ENCODE data around the gene FAM110C. TPM values are rescaled to one million over a fixed set of nuclear protein-coding genes. Genes with fewer than 3 reads are reported as not detected.

The FAM110C gene
- total and polyA plus RNA-seq, 2 of the 8 experiments (the other 6 are each of a cell fraction or from before 2014, with no cell fraction given), result 4.8 to 13.2 TPM

DNA sequence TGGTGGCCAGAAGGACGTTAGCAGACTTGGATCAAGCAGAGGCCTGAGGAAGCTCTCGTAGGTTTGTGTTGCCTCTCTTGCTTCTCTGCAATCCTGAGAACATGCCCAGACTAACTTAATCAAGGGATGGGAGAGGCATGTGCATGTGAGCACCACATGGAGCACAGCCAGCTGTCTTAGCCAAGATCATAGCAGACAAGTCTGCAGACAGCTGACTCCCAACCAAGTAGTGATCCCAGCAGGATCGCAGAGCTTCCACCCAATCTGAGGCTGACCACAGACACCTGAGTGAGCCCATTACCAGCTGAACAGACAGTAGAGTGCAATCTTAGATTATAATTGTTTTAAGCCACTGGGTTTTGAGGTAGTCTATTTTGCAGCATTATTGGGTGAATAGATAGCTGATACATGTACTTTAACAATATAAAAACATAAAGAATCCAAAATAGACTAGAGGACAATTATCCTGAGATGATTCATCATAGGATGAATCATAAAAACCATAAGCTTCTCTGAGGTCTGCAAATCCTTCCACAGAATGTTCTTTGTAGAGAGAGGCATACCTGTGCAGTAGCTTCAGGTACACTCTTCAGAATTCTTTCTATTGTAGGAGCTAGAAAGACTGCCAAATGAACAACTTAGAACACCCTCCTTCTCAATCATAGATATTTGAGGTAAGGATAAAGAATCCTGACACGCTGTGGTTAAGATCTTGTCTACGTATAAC is 25.2 kb upstream of the FAM110C start:
- FAIRE-seq (no peak), DNase-seq (ENCODE audit: low read depth in 1 of 2, low spot score in 2 of 2) (no peak)
- Histone ChIP-seq H3K9me3 (ENCODE audit: insufficient read depth in 2 of 2, low read depth in 1 of 2, low read length in 1 of 2) (no peaks in the 10 kb centered on the region; a peak in 1 of 4 replicates), H2BK12ac (ENCODE audit: low read depth, low read length) (0 out of 2 replicates have a peak overlapping the region, but pooled peaks have one; percentile 2), H3K9ac (replicated peaks in 1 of 4; ENCODE audit: extremely low read depth in 1 of 4, low read depth in 3 of 4, low read length in 3 of 4) (no peak overlapping the region), H3K27ac (ENCODE audit: low read depth, low read length) (no peak overlapping the region), H3K4me2 (ENCODE audit: insufficient read depth in 1 of 2, low read depth in 2 of 2, low read length in 2 of 2) (no peak overlapping the region), H4K5ac (ENCODE audit: insufficient read length, low read depth, low read length) (no peak overlapping the region), H2BK20ac (ENCODE audit: low read length) (no peak overlapping the region), H2BK5ac (ENCODE audit: low read depth, low read length) (no peak overlapping the region), H2AK5ac (ENCODE audit: low read depth, low read length) (no peak overlapping the region), H4K20me1 (replicated peaks in 1 of 2; ENCODE audit: control insufficient read depth in 1 of 2, insufficient read depth in 2 of 2, low read length in 2 of 2) (no peaks in the 10 kb centered on the region), H3K4me1 (replicated peaks in 1 of 4; ENCODE audit: control insufficient read depth in 3 of 4, insufficient read depth in 4 of 4, low read length in 3 of 4) (peaks cover 0 to 2% (median 0%) of the 10 kb centered on the region in 4 experiments; a peak in 1 of 7 replicates), H3K36me3 (ENCODE audit: control insufficient read depth in 2 of 4, insufficient read depth in 4 of 4, low read length in 3 of 4) (no peaks in the 10 kb centered on the region), H4K91ac (replicated peaks; ENCODE audit: insufficient read length, low read length) (no peak overlapping the region), H4K8ac (ENCODE audit: extremely low read depth, insufficient read depth, low read length) (no peak overlapping the region), H3K23me2 (ENCODE audit: low read depth, low read length) (no peaks in the 10 kb centered on the region), H3K4me3 (ENCODE audit: extremely low read depth in 1 of 4, insufficient read depth in 2 of 4, low read depth in 3 of 4, low read length in 4 of 4) (no peak overlapping the region), H3K79me2 (ENCODE audit: control insufficient read depth in 1 of 2, insufficient read depth in 2 of 2, low read length in 2 of 2) (no peaks in the 10 kb centered on the region), H3K18ac (ENCODE audit: extremely low read depth, low read length) (no peak overlapping the region), H3K23ac (ENCODE audit: insufficient read length) (no peak overlapping the region), H3K27me3 (replicated peaks in 1 of 4; ENCODE audit: control insufficient read depth in 3 of 4, extremely low read depth in 1 of 4, insufficient read depth in 3 of 4, low read length in 3 of 4) (no peaks in the 10 kb centered on the region), H3K79me1 (ENCODE audit: low read depth, low read length) (no peaks in the 10 kb centered on the region), H2BK15ac (ENCODE audit: low read length) (no peak overlapping the region; the same call in 1 of the 2 replicates), H2AFZ (ENCODE audit: low read length) (no peak overlapping the region), H2BK120ac (replicated peaks; ENCODE audit: low read depth, low read length) (no peak overlapping the region), H3K14ac (ENCODE audit: insufficient read length) (no peak overlapping the region), H3K56ac (replicated peaks; ENCODE audit: insufficient read length, low read depth, low read length) (no peak overlapping the region), H3K4ac (replicated peaks; ENCODE audit: insufficient read length, low read depth, low read length) (no peak overlapping the region)
- POLR2A ChIA-PET (ENCODE audit: partially characterized antibody), result no interaction called here
- CTCF ChIA-PET (ENCODE audit: partially characterized antibody), result interaction anchor here (1.1 to 1.4 kb wide), 5 partner anchors 50 to 219 kb away, joined by 3 to 4 read pairs (median 4); no protein-coding TSS in a partner anchor
- WGBS, 2 experiments (ENCODE audit: extremely low coverage in 1 of 2, insufficient coverage in 1 of 2, insufficient read length in 1 of 2, insufficient replicate concordance in 2 of 2, low coverage in 1 of 2, low lambda C conversion rate in 2 of 2, missing lambda C conversion rate in 1 of 2), result 87% methylated on average over 5 of the region's 5 CpGs; no CpG with 5 or more reads in 1 of the 2 experiments
- TF ChIP-seq MAFK (IDR thresholded peaks at IDR 0.05; ENCODE audit: low read depth, low read length) (no peak), RBBP5 (IDR thresholded peaks at IDR 0.05; ENCODE audit: borderline replicate concordance, low read depth, low read length) (no peak), JUN (IDR thresholded peaks at IDR 0.05; ENCODE audit: low read depth, low read length) (no peak), EP300 (IDR thresholded peaks at IDR 0.05; ENCODE audit: borderline replicate concordance in 1 of 2, low read depth in 2 of 2, low read length in 2 of 2) (no peak), SP2 (IDR thresholded peaks at IDR 0.05; ENCODE audit: low read length) (no peak), ZNF274 (IDR thresholded peaks at IDR 0.05; ENCODE audit: borderline replicate concordance, extremely low read depth, low read length) (no peak), BACH1 (IDR thresholded peaks at IDR 0.05; ENCODE audit: low read length) (no peak), KDM4A (IDR thresholded peaks at IDR 0.05; ENCODE audit: low read depth, low read length, severe bottlenecking) (no peak), CTBP2 (IDR thresholded peaks at IDR 0.05; ENCODE audit: borderline replicate concordance, insufficient read depth, insufficient read length, low read length) (no peak)
- TF ChIP-seq, protein P1, sequence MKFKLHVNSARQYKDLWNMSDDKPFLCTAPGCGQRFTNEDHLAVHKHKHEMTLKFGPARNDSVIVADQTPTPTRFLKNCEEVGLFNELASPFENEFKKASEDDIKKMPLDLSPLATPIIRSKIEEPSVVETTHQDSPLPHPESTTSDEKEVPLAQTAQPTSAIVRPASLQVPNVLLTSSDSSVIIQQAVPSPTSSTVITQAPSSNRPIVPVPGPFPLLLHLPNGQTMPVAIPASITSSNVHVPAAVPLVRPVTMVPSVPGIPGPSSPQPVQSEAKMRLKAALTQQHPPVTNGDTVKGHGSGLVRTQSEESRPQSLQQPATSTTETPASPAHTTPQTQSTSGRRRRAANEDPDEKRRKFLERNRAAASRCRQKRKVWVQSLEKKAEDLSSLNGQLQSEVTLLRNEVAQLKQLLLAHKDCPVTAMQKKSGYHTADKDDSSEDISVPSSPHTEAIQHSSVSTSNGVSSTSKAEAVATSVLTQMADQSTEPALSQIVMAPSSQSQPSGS (IDR thresholded peaks at IDR 0.05; ENCODE audit: low read length), result no peak
